ENCODE results near the gene PDE4B. TPM values are rescaled to one million over a fixed set of nuclear protein-coding genes. Genes with fewer than 3 reads are reported as not detected.
A peak's percentile ranks its signal among the peaks of the same experiment; 100 is the strongest.

Gene PDE4B
- total RNA-seq, 1 donor from 2014 or later, result 7.2 TPM

DNA sequence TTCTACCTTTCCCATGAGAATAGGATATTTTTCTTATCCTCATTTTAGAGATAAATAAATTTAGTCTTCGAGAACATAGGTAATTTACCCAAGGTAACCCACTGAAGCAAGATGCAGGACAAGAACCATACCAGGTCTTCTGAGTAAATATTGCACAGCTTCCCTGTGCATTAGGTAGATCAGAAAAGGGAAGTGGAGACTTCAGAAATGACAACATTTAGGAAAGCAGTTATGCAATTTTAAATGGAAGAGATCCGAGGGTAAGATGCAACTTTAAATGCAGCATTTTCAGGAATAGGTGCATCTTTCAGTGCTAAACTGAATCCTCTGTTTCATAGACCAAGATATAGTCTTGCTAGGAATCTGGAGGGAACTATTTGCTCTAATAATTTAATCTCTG, 534.9 kb downstream of the PDE4B start:
- Mint-ChIP-seq H3K4me1 (ENCODE audit: low read depth, unreplicated experiment) (peaks cover 1% of the 10 kb centered on the region), H3K27ac (ENCODE audit: unreplicated experiment) (no peak overlapping the region), H3K9me3 (ENCODE audit: unreplicated experiment) (no peaks in the 10 kb centered on the region), H3K36me3 (ENCODE audit: unreplicated experiment) (no peaks in the 10 kb centered on the region), H3K4me3 (ENCODE audit: unreplicated experiment) (no peak overlapping the region), H3K27me3 (ENCODE audit: unreplicated experiment) (peaks cover 3% of the 10 kb centered on the region)
- no peak for DNase-seq
- TF ChIP-seq, protein P1, sequence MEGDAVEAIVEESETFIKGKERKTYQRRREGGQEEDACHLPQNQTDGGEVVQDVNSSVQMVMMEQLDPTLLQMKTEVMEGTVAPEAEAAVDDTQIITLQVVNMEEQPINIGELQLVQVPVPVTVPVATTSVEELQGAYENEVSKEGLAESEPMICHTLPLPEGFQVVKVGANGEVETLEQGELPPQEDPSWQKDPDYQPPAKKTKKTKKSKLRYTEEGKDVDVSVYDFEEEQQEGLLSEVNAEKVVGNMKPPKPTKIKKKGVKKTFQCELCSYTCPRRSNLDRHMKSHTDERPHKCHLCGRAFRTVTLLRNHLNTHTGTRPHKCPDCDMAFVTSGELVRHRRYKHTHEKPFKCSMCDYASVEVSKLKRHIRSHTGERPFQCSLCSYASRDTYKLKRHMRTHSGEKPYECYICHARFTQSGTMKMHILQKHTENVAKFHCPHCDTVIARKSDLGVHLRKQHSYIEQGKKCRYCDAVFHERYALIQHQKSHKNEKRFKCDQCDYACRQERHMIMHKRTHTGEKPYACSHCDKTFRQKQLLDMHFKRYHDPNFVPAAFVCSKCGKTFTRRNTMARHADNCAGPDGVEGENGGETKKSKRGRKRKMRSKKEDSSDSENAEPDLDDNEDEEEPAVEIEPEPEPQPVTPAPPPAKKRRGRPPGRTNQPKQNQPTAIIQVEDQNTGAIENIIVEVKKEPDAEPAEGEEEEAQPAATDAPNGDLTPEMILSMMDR (IDR thresholded peaks at IDR 0.05; ENCODE audit: partially characterized antibody, unreplicated experiment), result no peak

DNA sequence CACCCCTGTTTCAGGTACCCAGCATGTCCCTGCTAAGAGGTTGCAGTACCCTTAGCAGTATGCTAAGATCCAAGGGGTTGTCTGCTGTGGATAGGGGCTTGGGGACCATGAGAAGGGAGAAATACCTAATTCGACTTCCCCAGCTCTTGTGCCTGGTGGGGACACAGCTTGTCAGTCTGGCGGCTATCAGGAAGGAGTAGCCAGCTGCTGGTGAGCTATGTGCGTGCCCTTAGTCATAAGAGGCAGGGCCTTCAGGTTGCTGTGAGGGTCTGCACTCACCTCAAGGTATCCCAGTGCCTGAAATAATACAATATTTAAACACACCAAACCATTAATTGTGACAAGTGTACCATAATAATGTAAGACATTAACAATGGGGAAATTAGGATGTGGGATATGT, 536.2 kb downstream of the PDE4B start:
- TF ChIP-seq, protein P1 (IDR thresholded peaks at IDR 0.05; ENCODE audit: partially characterized antibody, unreplicated experiment), result no peak
- peaks cover 3% of the 10 kb centered on the region for H3K27me3 Mint-ChIP-seq (ENCODE audit: unreplicated experiment)
- peaks cover 1% of the 10 kb centered on the region for H3K4me1 Mint-ChIP-seq (ENCODE audit: low read depth, unreplicated experiment)
- DNase-seq, result no peak
- no peaks in the 10 kb centered on the region for H3K9me3 Mint-ChIP-seq (ENCODE audit: unreplicated experiment)
- H3K27ac Mint-ChIP-seq (ENCODE audit: unreplicated experiment), result no peak overlapping the region
- no peak overlapping the region for H3K4me3 Mint-ChIP-seq (ENCODE audit: unreplicated experiment)
- no peaks in the 10 kb centered on the region for H3K36me3 Mint-ChIP-seq (ENCODE audit: unreplicated experiment)

DNA sequence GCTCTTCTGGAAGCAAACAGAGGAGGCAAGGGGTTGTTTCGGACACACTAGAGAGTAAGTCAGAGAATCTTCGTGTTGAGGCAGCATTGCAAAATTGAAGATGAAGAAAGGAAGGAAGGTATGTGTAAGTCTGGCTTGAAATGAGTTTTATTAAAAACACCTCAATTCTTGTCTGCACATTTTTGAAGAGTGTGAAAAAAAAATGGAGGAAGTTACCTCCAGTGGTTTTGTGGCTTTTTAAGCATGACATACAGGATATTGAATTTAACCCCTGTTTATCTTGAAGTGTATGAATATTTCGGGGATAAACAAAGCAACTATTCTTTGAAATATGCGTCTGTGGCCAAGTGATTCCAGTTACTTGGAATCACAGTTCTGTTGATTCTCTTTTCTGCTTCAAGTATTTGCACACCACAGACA, 538.0 kb downstream of the PDE4B start:
- Mint-ChIP-seq H3K9me3 (ENCODE audit: unreplicated experiment) (no peaks in the 10 kb centered on the region), H3K36me3 (ENCODE audit: unreplicated experiment) (no peaks in the 10 kb centered on the region), H3K4me3 (ENCODE audit: unreplicated experiment) (no peak overlapping the region), H3K4me1 (ENCODE audit: low read depth, unreplicated experiment) (peaks cover 1% of the 10 kb centered on the region), H3K27ac (ENCODE audit: unreplicated experiment) (no peak overlapping the region), H3K27me3 (ENCODE audit: unreplicated experiment) (peaks cover 3% of the 10 kb centered on the region)
- TF ChIP-seq, protein P1 (IDR thresholded peaks at IDR 0.05; ENCODE audit: partially characterized antibody, unreplicated experiment), result no peak
- no peak for DNase-seq

DNA sequence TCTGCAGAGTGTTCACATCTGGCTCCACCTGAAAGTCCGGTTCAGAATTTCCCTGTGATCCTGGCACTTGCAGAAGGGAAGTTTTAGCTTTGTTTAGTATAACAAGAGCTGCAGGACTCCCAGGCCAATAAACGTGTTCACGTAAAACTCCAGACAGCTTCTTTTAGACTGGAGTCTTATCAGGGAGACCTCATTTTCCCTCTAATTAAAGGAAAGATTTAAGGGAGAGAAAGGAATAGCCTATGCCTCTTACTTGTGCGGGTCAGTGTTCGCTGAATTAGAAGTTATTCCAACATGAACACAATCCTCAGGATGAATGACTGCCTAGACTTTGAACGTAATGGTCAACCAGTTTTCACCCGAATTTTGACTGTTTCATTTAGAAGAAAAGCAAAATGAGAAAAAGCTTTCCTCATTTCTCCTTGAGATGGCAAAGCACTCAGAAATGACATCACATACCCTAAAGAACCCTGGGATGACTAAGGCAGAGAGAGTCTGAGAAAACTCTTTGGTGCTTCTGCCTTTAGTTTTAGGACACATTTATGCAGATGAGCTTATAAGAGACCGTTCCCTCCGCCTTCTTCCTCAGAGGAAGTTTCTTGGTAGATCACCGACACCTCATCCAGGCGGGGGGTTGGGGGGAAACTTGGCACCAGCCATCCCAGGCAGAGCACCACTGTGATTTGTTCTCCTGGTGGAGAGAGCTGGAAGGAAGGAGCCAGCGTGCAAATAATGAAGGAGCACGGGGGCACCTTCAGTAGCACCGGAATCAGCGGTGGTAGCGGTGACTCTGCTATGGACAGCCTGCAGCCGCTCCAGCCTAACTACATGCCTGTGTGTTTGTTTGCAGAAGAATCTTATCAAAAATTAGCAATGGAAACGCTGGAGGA, 539.2 kb downstream of the PDE4B start:
- TF ChIP-seq, protein P1 (IDR thresholded peaks at IDR 0.05; ENCODE audit: partially characterized antibody, unreplicated experiment), result no peak
- H3K36me3 Mint-ChIP-seq (ENCODE audit: unreplicated experiment), result no peaks in the 10 kb centered on the region
- no peak overlapping the region for H3K27ac Mint-ChIP-seq (ENCODE audit: unreplicated experiment)
- H3K4me1 Mint-ChIP-seq (ENCODE audit: low read depth, unreplicated experiment), result peaks cover 1% of the 10 kb centered on the region
- peak overlapping the region; percentile 70 for H3K4me3 Mint-ChIP-seq (ENCODE audit: unreplicated experiment)
- peak; percentile 24 for DNase-seq
- peaks cover 3% of the 10 kb centered on the region for H3K27me3 Mint-ChIP-seq (ENCODE audit: unreplicated experiment)
- H3K9me3 Mint-ChIP-seq (ENCODE audit: unreplicated experiment), result no peaks in the 10 kb centered on the region

DNA sequence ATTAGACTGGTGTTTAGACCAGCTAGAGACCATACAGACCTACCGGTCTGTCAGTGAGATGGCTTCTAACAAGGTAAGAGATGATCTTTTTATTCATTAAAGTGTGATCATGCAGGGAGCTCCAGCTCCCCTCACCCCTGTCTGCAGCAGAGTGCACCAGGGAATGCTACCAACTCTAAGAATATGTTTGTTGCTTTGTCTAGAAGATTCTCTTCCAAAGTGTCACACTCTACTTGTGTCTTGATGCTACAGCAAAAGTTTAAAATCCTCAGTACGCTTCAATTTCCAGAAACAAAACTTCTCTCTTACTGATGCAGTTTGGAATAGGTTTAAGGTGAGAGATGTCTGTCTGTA, 539.8 kb downstream of the PDE4B start:
- Mint-ChIP-seq H3K9me3 (ENCODE audit: unreplicated experiment) (no peaks in the 10 kb centered on the region), H3K4me3 (ENCODE audit: unreplicated experiment) (peak overlapping the region; percentile 70), H3K27me3 (ENCODE audit: unreplicated experiment) (peaks cover 3% of the 10 kb centered on the region), H3K27ac (ENCODE audit: unreplicated experiment) (no peak overlapping the region), H3K4me1 (ENCODE audit: low read depth, unreplicated experiment) (peaks cover 1% of the 10 kb centered on the region), H3K36me3 (ENCODE audit: unreplicated experiment) (no peaks in the 10 kb centered on the region)
- TF ChIP-seq, protein P1 (IDR thresholded peaks at IDR 0.05; ENCODE audit: partially characterized antibody, unreplicated experiment), result no peak
- DNase-seq, result no peak

All from glutamatergic neuron (in vitro differentiated cells).